Gastroesophageal sphincter (tissue), 4 donors: ENCODE measurements around the gene MGST2. TPM values are rescaled to one million over a fixed set of nuclear protein-coding genes. Genes with fewer than 3 reads are reported as not detected.
A peak's percentile ranks its signal among the peaks of the same experiment; 100 is the strongest.

Source experiments
- ATAC-seq: fragments of 150-250 bp; one replicate; pipeline ENCODE4 v1.9.1; 2016; ENCODE audit warnings: mild to moderate bottlenecking, moderate library complexity
- H3K27ac ChIP-seq, 4 donors: fragments of 200-600 bp; sonication (generic) in 3 of 4; 1 replicate in 3 of 4; 2 replicates in 1 of 4; pipeline ENCODE4 v1.5.1; 2016 to 2019
- H3K27me3 ChIP-seq: fragments of 200-600 bp; sonication (generic); one replicate; pipeline ENCODE4 v1.5.1; 2019
- H3K36me3 ChIP-seq, 2 donors: fragments of 200-600 bp; sonication (generic); one replicate each; pipeline ENCODE4 v1.5.1; 2019; ENCODE audit warnings: control low read depth in 1 of 2
- H3K4me1 ChIP-seq, 3 donors: fragments of 200-600 bp; sonication (generic); 1 replicate in 2 of 3; 2 replicates in 1 of 3; pipeline ENCODE4 v1.5.1; 2016 to 2019; ENCODE audit warnings: control low read depth in 2 of 3
- H3K4me3 ChIP-seq, 2 donors: fragments of 200-600 bp; sonication (generic); one replicate each; pipeline ENCODE4 v1.5.1; 2019; ENCODE audit warnings: mild to moderate bottlenecking in 1 of 2, moderate library complexity in 1 of 2
- H3K9me3 ChIP-seq, 3 donors: fragments of 200-600 bp; sonication (generic); one replicate each; pipeline ENCODE4 v1.5.1; 2017 to 2019; ENCODE audit warnings: control low read depth in 2 of 3
- CTCF ChIP-seq, 4 experiments: fragments of 200-600 bp in 2 of 4; fragments of 450-650 bp in 2 of 4; sonication (generic) in 1 of 4; IDR thresholded peaks; one replicate each; pipeline ENCODE4 v1.5.1; 2017 to 2019; ENCODE audit warnings: antibody characterized with exemption in 4 of 4, mild to moderate bottlenecking in 2 of 4, moderate library complexity in 2 of 4
- EP300 ChIP-seq: sonication (generic); formaldehyde crosslinking; IDR thresholded peaks from one replicate; pipeline ENCODE4 v1.6.1; 2017; ENCODE audit warnings: antibody characterized with exemption, mild to moderate bottlenecking
- POLR2A ChIP-seq, 2 donors: fragments of 450-650 bp; IDR thresholded peaks; one replicate each; pipeline ENCODE4 v1.6.1; 2017; ENCODE audit warnings: antibody characterized with exemption in 2 of 2, mild to moderate bottlenecking in 2 of 2, moderate library complexity in 1 of 2
- POLR2AphosphoS5 ChIP-seq: sonication (generic); formaldehyde crosslinking; IDR thresholded peaks from one replicate; pipeline ENCODE4 v1.6.1; 2017; ENCODE audit warnings: antibody characterized with exemption
- WGBS, 2 donors: methylation state at CpG; one replicate each; pipeline ENCODE4 v1.1.5; 2018; ENCODE audit warnings: low coverage in 1 of 2; 5-methylcytosine and 5-hydroxymethylcytosine counted together
- total RNA-seq, 4 donors: library from RNA; depleted of rRNA; stranded (reverse); fragments of >200 nt; gene quantifications; one replicate each; pipeline ENCODE4 v1.1.0, GENCODE V29; 2016

Gene MGST2
- total RNA-seq, 4 donors from 2014 or later = 26.5 to 53.9 (median 38.5) TPM

- Histone ChIP-seq H3K36me3 (no peaks in the 10 kb centered on the region), H3K27me3 (no peaks in the 10 kb centered on the region), H3K27ac (peak overlapping the region in 3 of 4 donors; percentile 56 to 79 (median 79)), H3K9me3 (no peaks in the 10 kb centered on the region), H3K4me3 (no peak overlapping the region), H3K4me1 (peaks cover 5 to 52% (median 19%) of the 10 kb centered on the region in 3 donors)
- TF ChIP-seq POLR2AphosphoS5 = no peak
- no peak for TF ChIP-seq EP300
- no peak for TF ChIP-seq POLR2A (IDR thresholded peaks at IDR 0.05)
- 83 to 100% methylated on average over 1 to 2 of the region's 2 CpGs for WGBS, 2 donors
- no peak for ATAC-seq
Measured at GRCh38 chr4:139738846-139739613, 73.4 kb downstream of the MGST2 start.

- TF ChIP-seq POLR2A (IDR thresholded peaks at IDR 0.05) (no peak), EP300 (no peak)
- Histone ChIP-seq H3K4me3 (peak overlapping the region in 1 of 2 donors; percentile 2), H3K9me3 (no peaks in the 10 kb centered on the region), H3K36me3 (no peaks in the 10 kb centered on the region), H3K27ac (peak overlapping the region; percentile 50 to 88 (median 79)), H3K27me3 (no peaks in the 10 kb centered on the region), H3K4me1 (peaks cover 5 to 45% (median 19%) of the 10 kb centered on the region in 3 donors)
- WGBS, 2 donors = no CpG with 5 or more reads among the region's 5 CpGs
- ATAC-seq = peak; percentile 57
Measured at GRCh38 chr4:139740121-139740520, 74.5 kb downstream of the MGST2 start.

GRCh38 chr4:139740531-139741041, 75.0 kb downstream of the MGST2 start:
- peak; percentile 91 for ATAC-seq
- TF ChIP-seq POLR2A (IDR thresholded peaks at IDR 0.05) (no peak), CTCF (IDR thresholded peaks at IDR 0.05) (peak in 2 of 4 experiments; percentile 22 to 48), POLR2AphosphoS5 (peak; percentile 75), EP300 (no peak)
- Histone ChIP-seq H3K36me3 (no peaks in the 10 kb centered on the region), H3K27ac (peak overlapping the region; percentile 50 to 88 (median 79)), H3K27me3 (no peaks in the 10 kb centered on the region), H3K4me3 (peak overlapping the region in 1 of 2 donors; percentile 2), H3K4me1 (peaks cover 5 to 40% (median 18%) of the 10 kb centered on the region in 3 donors), H3K9me3 (no peaks in the 10 kb centered on the region)
- 0 to 13% methylated on average over 2 to 4 of the region's 10 CpGs for WGBS, 2 donors

- ATAC-seq = no peak
- Histone ChIP-seq H3K4me1 (peaks cover 5 to 27% (median 12%) of the 10 kb centered on the region in 3 donors), H3K36me3 (no peaks in the 10 kb centered on the region), H3K4me3 (no peak overlapping the region), H3K27me3 (no peaks in the 10 kb centered on the region), H3K9me3 (no peaks in the 10 kb centered on the region), H3K27ac (no peak overlapping the region)
- TF ChIP-seq POLR2AphosphoS5 = no peak
- TF ChIP-seq POLR2A (IDR thresholded peaks at IDR 0.05) = no peak
- no peak for TF ChIP-seq CTCF (IDR thresholded peaks at IDR 0.05)
- TF ChIP-seq EP300 = no peak
- WGBS, 2 donors = 62 to 92% methylated on average over 4 of the region's 5 CpGs
Measured at GRCh38 chr4:139743027-139743426, 77.4 kb downstream of the MGST2 start.

GRCh38 chr4:139744232-139744631, 78.6 kb downstream of the MGST2 start:
- TF ChIP-seq CTCF (IDR thresholded peaks at IDR 0.05) (no peak), POLR2A (IDR thresholded peaks at IDR 0.05) (no peak), EP300 (no peak), POLR2AphosphoS5 (no peak)
- Histone ChIP-seq H3K9me3 (no peaks in the 10 kb centered on the region), H3K27ac (no peak overlapping the region), H3K36me3 (no peaks in the 10 kb centered on the region), H3K4me1 (peaks cover 5 to 22% (median 12%) of the 10 kb centered on the region in 3 donors), H3K27me3 (no peaks in the 10 kb centered on the region), H3K4me3 (no peak overlapping the region)
- 100% methylated on average over 1 of the region's 1 CpG for WGBS, 2 donors
- ATAC-seq = no peak
